ENCODE data around the gene CDC25B.
"Not testable (repeated sequence)": the region's sequence is repeated elsewhere in the genome, so short reads cannot be mapped to it uniquely, and the experiment has no call there.

Gene CDC25B

DNA sequence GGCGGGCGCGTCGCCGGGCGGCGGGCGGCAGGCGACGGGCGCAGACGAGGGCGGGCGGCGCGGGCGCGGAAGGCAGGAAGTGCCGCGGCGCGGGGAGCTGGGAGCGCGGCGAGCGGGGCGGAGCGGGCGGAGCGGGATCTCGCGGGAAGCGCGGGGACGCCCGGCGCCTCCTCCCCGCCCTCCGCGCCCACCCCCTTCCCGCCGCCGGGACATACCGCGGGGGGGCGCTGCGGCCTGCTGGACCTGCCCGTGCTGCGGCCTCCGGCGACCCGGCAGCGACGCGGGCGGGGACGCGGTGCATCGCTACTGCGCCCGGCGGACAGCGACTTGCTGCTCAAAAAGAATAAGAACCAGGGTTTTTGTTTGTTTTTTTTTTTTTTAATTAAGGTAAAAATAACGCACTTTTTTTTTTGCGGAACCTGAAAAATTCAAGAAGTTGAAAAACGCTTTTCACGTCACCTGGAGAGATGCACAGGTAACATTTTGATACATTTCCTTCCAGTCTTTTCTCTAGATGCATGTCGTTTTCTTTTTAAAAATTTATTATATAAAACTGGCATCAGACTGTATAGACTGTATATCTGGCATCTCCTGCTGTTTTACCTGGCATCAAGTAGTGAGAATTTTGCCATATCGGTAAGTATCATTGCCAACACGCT lies 9.3 kb upstream of the CDC25B start, which contains the start of gene CENPB:
TSS of gene CENPB (minus strand) at position 76 of the 659 bp plus-strand sequence. CDS start 257 bp downstream, outside the sequence.
- peak; percentile 87 for DNase-seq

- DNase-seq, result no peak
Observed at GRCh38 chr20:3787324-3788014, 8.6 kb upstream of the CDC25B start.

DNA sequence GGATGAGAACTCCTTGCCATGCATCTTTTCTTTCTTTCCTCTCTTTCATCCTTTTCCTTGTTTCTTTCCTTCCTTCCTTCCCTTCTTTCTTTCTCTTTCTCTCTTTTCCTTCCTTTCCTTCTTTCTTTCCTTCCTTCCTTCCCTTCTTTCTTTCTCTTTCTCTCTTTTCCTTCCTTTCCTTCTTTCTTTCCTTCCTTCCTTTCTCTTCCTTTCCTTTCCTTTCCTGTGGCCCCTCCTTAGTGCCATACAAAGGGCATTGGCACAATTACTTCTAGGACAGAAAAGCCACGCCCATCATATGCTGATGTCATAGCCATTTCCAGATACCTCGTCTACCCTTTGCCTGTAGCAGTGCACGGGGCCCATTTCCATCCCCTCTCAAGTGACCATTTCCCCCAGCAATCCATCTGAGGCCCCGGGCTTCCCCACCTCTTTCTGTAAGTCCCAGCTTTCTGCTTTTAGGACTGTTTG lies 7.4 kb upstream of the CDC25B start:
- DNase-seq, result no peak

DNA sequence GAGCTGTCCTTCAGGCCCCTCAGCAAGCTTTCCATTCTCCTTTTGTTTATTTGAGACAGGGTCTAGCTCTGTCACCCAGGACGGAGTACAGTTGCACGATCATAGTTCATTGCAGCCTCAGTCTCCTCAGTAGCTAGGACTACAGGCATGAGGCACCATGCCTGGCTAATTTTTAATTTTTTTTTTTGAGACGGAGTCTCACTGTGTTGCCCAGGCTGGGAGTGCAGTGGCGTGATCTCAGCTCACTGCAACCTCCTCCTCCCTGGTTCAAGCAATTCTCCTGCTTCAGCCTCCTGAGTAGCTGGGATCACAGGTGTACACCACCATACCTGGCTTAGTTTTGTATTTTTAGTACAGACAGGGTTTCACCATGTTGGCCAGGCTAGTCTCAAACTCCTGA lies 6.9 kb upstream of the CDC25B start:
- DNase-seq, result not testable (repeated sequence)

DNA sequence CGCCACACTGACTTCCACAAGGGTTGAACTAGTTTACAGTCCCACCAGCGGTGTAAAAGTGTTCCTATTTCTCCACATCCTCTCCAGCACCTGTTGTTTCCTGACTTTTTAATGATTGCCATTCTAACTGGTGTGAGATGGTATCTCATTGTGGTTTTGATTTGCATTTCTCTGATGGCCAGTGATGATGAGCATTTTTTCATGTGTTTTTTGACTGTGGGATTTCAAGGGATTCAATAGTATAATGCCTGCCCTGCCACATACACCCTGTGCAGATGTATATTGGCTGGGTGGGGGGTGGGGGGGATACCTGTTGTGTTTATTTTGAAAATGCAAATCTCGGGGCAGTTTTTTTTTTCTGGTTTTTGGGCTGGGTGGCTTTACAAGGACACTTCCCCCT lies 1.9 kb upstream of the CDC25B start:
- DNase-seq, result not testable (repeated sequence)

DNA sequence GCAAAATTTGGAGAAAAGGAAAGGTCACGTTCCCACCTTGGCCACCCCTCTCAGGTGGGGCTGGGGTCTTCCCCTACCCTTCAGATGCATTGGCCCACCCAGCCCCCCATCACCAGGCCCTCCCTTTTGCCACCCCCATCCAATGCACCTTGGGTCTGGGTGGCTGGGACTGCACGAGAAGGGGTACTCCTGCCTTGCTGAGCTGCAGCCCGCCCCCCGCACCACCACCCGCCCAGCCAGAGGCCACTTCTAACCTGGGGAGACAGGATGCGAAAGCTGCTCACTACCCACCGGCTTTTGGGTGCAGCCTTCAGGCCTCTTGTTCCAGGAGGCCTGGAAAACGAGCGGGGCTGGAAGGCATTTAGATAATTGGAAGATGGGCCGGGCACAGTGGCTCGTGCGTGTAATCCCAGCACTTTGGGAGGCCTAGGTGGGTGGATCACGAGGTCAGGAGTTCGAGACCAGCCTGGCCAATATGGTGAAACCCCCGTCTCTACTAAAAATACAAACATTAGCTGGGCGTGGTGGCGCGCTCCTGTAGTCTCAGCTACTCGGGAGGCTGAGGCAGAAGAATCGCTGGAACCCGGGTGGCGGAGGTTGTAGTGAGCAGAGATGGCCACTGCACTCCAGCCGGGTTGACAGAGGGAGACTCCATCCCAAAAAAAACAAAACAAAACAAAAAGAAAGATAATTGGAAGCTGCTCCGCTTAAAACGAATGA lies 1.2 kb upstream of the CDC25B start:
- no peak for DNase-seq

DNA sequence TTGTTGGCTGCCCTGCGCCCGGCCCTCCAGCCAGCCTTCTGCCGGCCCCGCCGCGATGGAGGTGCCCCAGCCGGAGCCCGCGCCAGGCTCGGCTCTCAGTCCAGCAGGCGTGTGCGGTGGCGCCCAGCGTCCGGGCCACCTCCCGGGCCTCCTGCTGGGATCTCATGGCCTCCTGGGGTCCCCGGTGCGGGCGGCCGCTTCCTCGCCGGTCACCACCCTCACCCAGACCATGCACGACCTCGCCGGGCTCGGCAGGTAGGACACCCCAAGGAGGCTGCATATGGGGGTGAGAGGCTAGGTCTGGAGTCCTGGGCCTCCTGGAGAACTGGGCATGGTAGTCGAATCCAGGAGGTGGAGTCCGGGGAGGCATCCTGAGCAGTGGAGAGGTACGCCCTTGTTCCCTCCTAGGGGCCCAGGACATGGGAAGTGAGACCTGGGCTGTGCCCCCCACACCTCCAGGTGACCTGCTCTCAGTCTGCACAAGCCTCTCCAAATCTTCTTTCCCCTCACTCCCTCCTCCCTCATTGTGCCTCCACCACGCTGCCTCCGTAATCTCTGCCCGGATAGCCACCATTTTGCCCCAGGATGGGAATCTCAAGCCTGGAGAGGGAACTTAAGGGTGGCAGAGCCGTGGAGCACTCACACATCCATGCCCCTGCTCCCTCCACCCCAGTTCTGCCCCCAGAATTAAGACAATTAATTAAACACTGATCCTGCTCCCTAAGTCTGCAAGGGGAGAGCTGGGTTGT lies 541 bp downstream of the CDC25B start:
- no peak for DNase-seq

- DNase-seq, result no peak
Observed at GRCh38 chr20:3797226-3797545, 1.1 kb downstream of the CDC25B start.

- DNase-seq, result no peak
Observed at GRCh38 chr20:3797592-3798372, 1.7 kb downstream of the CDC25B start.

DNA sequence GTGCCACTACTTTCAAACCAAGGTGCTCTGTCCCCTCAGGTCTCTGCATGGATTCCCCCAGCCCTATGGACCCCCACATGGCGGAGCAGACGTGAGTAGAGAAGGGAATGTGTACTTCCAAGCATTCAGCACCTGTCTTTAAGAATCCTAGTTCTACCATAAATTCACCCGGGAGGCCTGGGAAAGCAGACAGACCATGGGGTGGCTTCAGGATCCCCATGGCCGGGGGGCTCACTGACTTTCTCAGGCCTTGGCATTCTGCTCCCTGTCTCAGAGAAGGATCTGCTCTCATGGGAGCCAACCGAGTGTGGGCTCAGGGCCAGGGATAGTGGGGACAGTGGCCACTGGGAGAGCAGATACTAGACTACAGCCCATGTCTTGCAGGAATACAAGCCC lies 2.3 kb downstream of the CDC25B start:
- DNase-seq, result no peak

DNA sequence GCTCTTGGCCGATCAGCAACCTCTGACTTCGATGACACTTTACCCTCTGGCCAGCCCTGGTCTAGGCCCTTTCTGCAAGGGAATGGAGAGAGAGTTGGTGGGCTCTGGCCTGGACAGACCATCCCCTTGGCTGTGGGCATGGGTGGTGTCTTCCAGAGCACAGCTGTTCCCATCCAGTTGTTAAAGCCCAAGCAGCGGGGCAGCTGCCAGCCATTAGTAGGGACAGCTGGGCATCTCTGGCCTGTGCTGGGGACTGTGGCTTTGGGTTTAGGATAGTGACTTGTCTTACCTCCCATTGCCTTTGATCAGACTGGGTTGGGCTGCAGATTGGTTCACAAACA lies 2.8 kb downstream of the CDC25B start:
- peak; percentile 36 for DNase-seq

- no peak for DNase-seq
Observed at GRCh38 chr20:3800256-3800877, 4.3 kb downstream of the CDC25B start.

DNA sequence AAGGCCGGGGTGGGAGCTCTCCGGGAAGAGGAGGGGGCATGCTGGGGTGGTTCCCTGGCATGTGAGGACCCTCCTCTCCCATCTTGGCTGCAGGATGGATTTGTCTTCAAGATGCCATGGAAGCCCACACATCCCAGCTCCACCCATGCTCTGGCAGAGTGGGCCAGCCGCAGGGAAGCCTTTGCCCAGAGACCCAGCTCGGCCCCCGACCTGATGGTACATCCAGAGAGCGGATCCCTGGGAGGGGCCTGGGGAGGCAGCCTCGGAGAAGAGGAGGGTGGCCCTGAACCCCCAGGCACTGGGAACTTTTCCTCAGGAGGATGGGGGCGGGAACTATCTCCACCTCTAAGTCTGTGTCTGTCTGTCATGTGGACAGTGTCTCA lies 4.8 kb downstream of the CDC25B start:
- no peak for DNase-seq

DNA sequence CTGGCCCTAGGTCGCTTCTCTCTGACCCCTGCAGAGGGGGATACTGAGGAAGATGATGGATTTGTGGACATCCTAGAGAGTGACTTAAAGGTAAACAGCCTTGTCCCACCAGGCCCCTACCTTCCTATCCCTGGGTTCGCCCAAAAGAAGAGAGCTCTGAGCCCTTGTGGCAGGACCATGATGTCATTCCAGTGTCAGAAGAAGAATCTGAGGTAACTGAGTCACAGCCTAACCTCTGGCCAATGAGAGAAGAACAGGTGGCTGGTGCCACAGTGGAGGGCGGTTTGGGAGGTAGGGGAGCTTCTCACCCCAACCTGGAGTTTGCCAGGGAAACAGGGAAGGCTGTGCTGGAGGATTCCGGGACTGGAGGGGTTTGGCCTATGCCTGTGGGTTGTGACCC lies 5.2 kb downstream of the CDC25B start:
- no peak for DNase-seq

GRCh38 chr20:3801846-3802245 lies 5.7 kb downstream of the CDC25B start:
- no peak for DNase-seq

GRCh38 chr20:3802524-3803239 lies 6.6 kb downstream of the CDC25B start:
- DNase-seq, result no peak

- no peak for DNase-seq
Observed at GRCh38 chr20:3803289-3803688, 7.2 kb downstream of the CDC25B start.

- DNase-seq, result no peak
Observed at GRCh38 chr20:3803854-3804253, 7.7 kb downstream of the CDC25B start.

- no peak for DNase-seq
Observed at GRCh38 chr20:3804254-3804751, 8.2 kb downstream of the CDC25B start.

GRCh38 chr20:3804781-3805180 lies 8.7 kb downstream of the CDC25B start:
- no peak for DNase-seq

DNA sequence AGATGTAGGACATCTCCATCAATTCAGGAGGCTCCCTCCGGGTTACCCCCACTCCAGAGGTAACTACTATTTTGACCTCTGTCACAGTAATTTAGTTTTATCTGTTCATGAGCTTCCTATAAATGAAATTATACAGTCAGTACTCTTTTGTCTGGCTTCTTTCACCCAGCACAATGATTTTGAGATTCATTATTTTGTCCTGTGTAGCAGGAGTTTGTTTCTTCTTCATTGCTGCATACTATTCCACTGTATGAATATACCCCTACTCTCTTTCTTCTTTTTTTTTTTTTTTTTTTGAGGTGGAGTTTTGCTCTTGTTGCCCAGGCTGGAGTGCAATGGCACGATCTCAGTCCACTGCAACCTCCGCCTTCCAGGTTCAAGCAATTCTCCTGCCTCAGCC lies 12.4 kb downstream of the CDC25B start:
- no peak for DNase-seq

Measured in NCI-H2171 treated with DMSO at 0.1 percent for 48 hours (cell line).